ENCODE measurements around the gene ZNF275.
A peak's percentile ranks its signal among the peaks of the same experiment; 100 is the strongest.

Gene ZNF275

GRCh38 chrX:153334654-153335295 lies 822 bp downstream of the ZNF275 start:
- Mint-ChIP-seq H3K36me3 (ENCODE audit: low read depth) (peaks cover 18% of the 10 kb centered on the region), H3K27ac (peak overlapping the region; percentile 80), H3K4me1 (ENCODE audit: low read depth) (peaks cover 18% of the 10 kb centered on the region), H3K4me3 (peak overlapping the region; percentile 76), H3K27me3 (peaks cover 7% of the 10 kb centered on the region), H3K9me3 (no peaks in the 10 kb centered on the region)
- intact Hi-C loops (cut with micrococcal nuclease): no loop called here

- Mint-ChIP-seq H3K9me3 (no peaks in the 10 kb centered on the region), H3K27ac (no peak overlapping the region), H3K36me3 (ENCODE audit: low read depth) (peaks cover 34% of the 10 kb centered on the region), H3K4me3 (no peak overlapping the region), H3K4me1 (ENCODE audit: low read depth) (peaks cover 18% of the 10 kb centered on the region), H3K27me3 (peaks cover 2% of the 10 kb centered on the region)
- intact Hi-C loops (cut with micrococcal nuclease): no loop called here
These were observed 2.4 kb downstream of the ZNF275 start for GRCh38 chrX:153336121-153336894.

DNA sequence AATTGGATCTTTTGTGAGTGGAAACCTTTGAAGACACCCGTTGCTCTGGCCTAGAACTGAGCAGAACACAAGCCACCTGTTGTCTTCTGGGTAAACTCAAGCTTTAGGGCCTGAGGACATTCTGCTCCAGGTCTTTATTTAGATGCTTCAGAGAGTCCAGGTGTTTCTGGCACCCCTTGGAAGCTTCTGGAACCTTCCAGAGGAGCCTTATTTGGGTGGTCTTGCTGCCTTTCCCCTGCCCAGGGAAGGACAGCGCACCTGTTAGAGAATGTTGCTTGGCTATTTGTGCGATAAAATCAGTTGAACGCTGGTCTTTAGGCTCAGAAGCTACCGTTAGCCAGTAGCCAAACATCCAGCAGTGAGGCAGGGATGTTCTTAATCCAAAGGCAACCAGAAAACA lies 3.0 kb downstream of the ZNF275 start:
- intact Hi-C loops (cut with micrococcal nuclease): no loop called here
- no peak overlapping the region for H3K4me3 Mint-ChIP-seq

GRCh38 chrX:153338836-153339235 lies 4.9 kb downstream of the ZNF275 start:
- Mint-ChIP-seq H3K27me3 (no peaks in the 10 kb centered on the region), H3K4me3 (no peak overlapping the region), H3K27ac (no peak overlapping the region), H3K36me3 (ENCODE audit: low read depth) (peaks cover 55% of the 10 kb centered on the region), H3K9me3 (no peaks in the 10 kb centered on the region), H3K4me1 (ENCODE audit: low read depth) (peaks cover 15% of the 10 kb centered on the region)
- intact Hi-C loops (cut with micrococcal nuclease): no loop called here

More for the DNA sequence above, 3.0 kb downstream of the ZNF275 start:
- Mint-ChIP-seq H3K36me3 (ENCODE audit: low read depth) (peaks cover 40% of the 10 kb centered on the region), H3K27ac (no peak overlapping the region), H3K9me3 (no peaks in the 10 kb centered on the region), H3K27me3 (peaks cover 2% of the 10 kb centered on the region), H3K4me1 (ENCODE audit: low read depth) (peaks cover 18% of the 10 kb centered on the region)

DNA sequence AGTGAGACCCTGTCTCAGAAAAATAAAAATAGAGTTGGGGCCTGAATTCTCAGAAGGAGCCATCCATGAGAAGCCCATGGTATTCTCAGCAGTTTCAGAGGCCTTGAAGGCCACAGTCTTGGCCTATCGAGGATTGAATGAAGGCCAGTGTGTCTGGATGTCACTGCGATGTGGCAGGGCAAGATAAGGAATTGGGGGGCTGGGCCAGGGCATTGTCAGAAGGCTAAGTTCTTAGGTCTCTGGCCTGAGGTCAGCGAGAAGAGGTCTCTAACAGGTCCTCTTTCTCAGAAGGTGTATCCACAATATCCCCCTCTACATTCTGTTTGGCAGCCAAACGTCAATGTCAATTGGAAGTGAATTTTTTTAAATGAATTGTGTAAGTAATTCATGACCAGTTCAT lies 5.7 kb downstream of the ZNF275 start:
- Mint-ChIP-seq H3K4me1 (ENCODE audit: low read depth) (peaks cover 13% of the 10 kb centered on the region), H3K27me3 (no peaks in the 10 kb centered on the region), H3K9me3 (no peaks in the 10 kb centered on the region), H3K4me3 (no peak overlapping the region), H3K36me3 (ENCODE audit: low read depth) (peaks cover 63% of the 10 kb centered on the region), H3K27ac (no peak overlapping the region)
- intact Hi-C loops (cut with micrococcal nuclease): no loop called here

- Mint-ChIP-seq H3K9me3 (no peaks in the 10 kb centered on the region), H3K4me1 (ENCODE audit: low read depth) (peaks cover 13% of the 10 kb centered on the region), H3K36me3 (ENCODE audit: low read depth) (peaks cover 68% of the 10 kb centered on the region), H3K27ac (no peak overlapping the region), H3K4me3 (no peak overlapping the region), H3K27me3 (no peaks in the 10 kb centered on the region)
- intact Hi-C loops (cut with micrococcal nuclease): no loop called here
These were observed 6.2 kb downstream of the ZNF275 start for GRCh38 chrX:153340111-153340510.

DNA sequence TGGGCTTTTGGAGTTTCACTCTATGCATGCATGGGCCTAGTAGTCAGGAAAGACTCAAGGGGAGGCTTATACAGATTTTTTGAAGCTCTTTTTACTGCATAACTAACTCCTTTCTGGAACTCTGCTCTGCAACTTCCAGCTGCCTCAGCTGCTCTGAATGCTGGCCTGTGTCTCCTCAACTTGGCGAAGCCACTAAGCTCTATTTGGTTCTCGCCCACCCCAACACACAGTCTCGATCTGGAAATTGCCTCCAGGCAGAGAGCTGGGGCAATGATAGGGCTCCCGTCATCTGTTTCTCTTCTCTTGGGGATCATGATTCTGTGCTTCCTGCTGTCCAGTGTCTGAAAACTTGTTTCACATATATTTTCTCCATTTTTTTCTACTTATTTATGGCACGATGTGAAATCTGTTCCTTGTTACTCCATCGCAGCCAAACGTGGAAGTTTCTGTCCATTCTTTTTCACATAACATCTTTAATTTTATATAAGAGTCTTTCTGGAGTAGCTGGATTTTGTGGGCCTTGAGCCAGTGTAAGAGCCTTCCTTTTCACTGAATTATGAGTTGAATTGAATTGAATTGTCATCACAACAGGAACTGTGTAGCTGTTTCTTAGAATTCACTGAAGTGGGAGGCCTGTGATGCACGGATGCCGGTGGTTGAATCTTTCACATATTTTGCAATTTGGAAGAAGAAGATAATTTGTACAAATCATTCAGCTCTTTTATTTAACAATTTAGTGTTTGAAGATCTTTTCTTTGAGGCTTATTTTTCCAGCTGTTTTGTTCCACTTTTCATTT lies 9.0 kb downstream of the ZNF275 start:
- Mint-ChIP-seq H3K4me1 (ENCODE audit: low read depth) (peaks cover 13% of the 10 kb centered on the region), H3K36me3 (ENCODE audit: low read depth) (peaks cover 94% of the 10 kb centered on the region), H3K27ac (no peak overlapping the region), H3K27me3 (no peaks in the 10 kb centered on the region), H3K9me3 (no peaks in the 10 kb centered on the region), H3K4me3 (no peak overlapping the region)
- intact Hi-C loops (cut with micrococcal nuclease): no loop called here

DNA sequence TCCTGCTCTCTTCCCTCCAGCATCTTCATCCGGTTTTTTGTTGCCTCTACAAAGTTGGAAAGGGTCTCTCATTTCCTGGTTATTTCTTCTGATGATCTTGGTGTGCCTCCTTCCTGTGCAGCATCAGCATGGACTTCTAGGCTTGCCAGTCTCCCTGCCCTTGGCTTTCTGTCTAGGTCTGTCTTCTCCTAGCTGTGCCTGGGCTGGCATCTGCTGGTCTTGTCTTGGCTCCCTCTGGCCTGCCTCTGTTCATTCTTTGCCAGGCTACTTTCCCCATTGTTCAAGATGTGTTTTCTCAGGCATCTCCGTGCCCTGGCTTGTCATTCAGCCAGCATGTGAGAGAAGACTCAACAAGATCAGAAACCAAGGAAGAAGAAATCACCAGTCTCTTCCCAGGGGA lies 9.7 kb downstream of the ZNF275 start:
- H3K4me1 Mint-ChIP-seq (ENCODE audit: low read depth): peaks cover 6% of the 10 kb centered on the region
- H3K4me3 Mint-ChIP-seq: no peak overlapping the region
- H3K36me3 Mint-ChIP-seq (ENCODE audit: low read depth): peaks cover 94% of the 10 kb centered on the region
- H3K9me3 Mint-ChIP-seq: no peaks in the 10 kb centered on the region
- H3K27ac Mint-ChIP-seq: no peak overlapping the region
- intact Hi-C loops (cut with micrococcal nuclease): no loop called here
- H3K27me3 Mint-ChIP-seq: no peaks in the 10 kb centered on the region

DNA sequence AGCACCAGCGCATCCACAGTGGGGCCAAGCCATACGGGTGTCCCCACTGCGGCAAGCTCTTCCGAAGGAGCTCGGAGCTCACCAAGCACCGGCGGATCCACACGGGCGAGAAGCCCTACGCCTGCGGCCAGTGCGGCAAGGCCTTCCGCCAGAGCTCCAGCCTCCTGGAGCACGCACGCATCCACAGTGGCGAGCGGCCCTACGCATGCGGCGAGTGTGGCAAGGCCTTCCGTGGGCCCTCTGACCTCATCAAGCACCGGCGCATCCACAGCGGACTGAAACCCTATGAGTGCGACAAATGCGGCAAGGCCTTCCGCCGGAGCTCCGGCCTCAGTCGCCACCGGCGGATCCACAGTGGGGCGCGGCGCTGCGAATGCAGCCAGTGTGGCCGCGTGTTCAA lies 13.6 kb downstream of the ZNF275 start:
- no peaks in the 10 kb centered on the region for H3K4me1 Mint-ChIP-seq (ENCODE audit: low read depth)
- peaks cover 72% of the 10 kb centered on the region for H3K36me3 Mint-ChIP-seq (ENCODE audit: low read depth)
- H3K27ac Mint-ChIP-seq: no peak overlapping the region
- no peak overlapping the region for H3K4me3 Mint-ChIP-seq
- H3K27me3 Mint-ChIP-seq: no peaks in the 10 kb centered on the region
- no peaks in the 10 kb centered on the region for H3K9me3 Mint-ChIP-seq
- intact Hi-C loops (cut with micrococcal nuclease): no loop called here

DNA sequence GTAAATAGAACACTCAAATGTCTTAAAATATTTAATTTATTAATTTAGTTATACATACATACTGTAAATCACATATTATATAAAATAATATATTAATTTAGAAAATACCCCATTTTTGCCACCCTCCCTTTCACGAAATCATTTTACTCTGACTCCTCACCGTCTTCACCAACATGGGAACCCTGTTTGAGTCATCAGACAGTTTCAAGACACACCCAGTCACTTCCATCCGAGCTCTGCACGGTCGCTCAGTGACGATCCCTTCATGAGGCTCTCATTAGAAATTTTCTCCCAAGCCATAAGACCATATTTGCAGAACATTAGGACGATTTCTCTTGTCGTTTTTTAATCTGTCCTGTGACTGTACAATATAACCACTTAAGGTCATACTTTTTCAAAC lies 14.5 kb downstream of the ZNF275 start:
- no peak overlapping the region for H3K4me3 Mint-ChIP-seq
- intact Hi-C loops (cut with micrococcal nuclease): no loop called here
- no peaks in the 10 kb centered on the region for H3K9me3 Mint-ChIP-seq
- H3K4me1 Mint-ChIP-seq (ENCODE audit: low read depth): no peaks in the 10 kb centered on the region
- no peak overlapping the region for H3K27ac Mint-ChIP-seq
- H3K36me3 Mint-ChIP-seq (ENCODE audit: low read depth): peaks cover 65% of the 10 kb centered on the region
- no peaks in the 10 kb centered on the region for H3K27me3 Mint-ChIP-seq

DNA sequence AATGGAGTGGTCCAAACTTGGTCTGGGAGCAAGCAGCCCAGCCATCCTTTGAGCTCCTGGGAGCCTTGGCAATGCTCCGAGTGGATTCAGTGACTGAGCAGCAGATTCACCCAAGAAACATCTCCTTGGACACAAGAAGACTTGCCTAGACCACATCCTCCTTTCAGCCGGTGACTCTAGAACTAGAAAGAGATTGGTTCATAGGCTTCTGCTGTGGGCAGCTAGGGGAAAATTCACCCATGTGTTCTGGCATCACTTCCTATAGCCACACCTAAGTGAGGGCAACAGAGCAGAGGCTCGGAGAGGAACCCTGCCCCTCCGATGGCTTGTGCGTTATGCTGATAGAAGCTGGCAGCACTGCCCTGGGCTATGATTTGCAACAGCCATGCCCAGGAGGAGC lies 16.0 kb downstream of the ZNF275 start:
- Mint-ChIP-seq H3K27ac (no peak overlapping the region), H3K27me3 (no peaks in the 10 kb centered on the region), H3K9me3 (no peaks in the 10 kb centered on the region), H3K4me3 (no peak overlapping the region), H3K36me3 (ENCODE audit: low read depth) (peaks cover 49% of the 10 kb centered on the region), H3K4me1 (ENCODE audit: low read depth) (no peaks in the 10 kb centered on the region)
- intact Hi-C loops (cut with micrococcal nuclease): no loop called here

DNA sequence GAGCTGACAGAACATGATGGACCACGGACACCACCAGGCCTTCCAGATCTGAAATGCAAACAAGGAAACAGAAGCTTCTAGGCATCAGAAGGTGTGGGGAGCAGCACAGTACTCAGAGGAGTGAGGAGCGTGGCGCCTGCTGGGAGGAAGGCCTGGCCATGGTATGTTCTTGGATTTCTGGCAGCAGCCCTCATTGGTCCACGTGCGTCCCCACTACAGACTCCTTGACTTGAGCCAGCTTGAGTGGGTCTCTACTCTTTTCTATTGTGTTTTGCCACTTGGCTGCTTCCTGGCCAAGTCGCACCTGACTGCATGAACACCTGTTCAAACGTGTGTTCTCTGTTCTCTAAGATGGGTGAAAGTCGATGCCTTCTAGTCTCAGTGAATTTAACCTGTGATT lies 18.0 kb downstream of the ZNF275 start:
- Mint-ChIP-seq H3K27me3 (no peaks in the 10 kb centered on the region), H3K27ac (no peak overlapping the region), H3K4me3 (no peak overlapping the region), H3K4me1 (ENCODE audit: low read depth) (no peaks in the 10 kb centered on the region), H3K9me3 (no peaks in the 10 kb centered on the region), H3K36me3 (ENCODE audit: low read depth) (peaks cover 29% of the 10 kb centered on the region)
- intact Hi-C loops (cut with micrococcal nuclease): no loop called here

- H3K4me3 Mint-ChIP-seq: no peak overlapping the region
- H3K36me3 Mint-ChIP-seq (ENCODE audit: low read depth): peaks cover 20% of the 10 kb centered on the region
- H3K27me3 Mint-ChIP-seq: no peaks in the 10 kb centered on the region
- intact Hi-C loops (cut with micrococcal nuclease): no loop called here
- no peaks in the 10 kb centered on the region for H3K4me1 Mint-ChIP-seq (ENCODE audit: low read depth)
- no peak overlapping the region for H3K27ac Mint-ChIP-seq
- no peaks in the 10 kb centered on the region for H3K9me3 Mint-ChIP-seq
These were observed 18.9 kb downstream of the ZNF275 start for GRCh38 chrX:153352858-153353257.

DNA sequence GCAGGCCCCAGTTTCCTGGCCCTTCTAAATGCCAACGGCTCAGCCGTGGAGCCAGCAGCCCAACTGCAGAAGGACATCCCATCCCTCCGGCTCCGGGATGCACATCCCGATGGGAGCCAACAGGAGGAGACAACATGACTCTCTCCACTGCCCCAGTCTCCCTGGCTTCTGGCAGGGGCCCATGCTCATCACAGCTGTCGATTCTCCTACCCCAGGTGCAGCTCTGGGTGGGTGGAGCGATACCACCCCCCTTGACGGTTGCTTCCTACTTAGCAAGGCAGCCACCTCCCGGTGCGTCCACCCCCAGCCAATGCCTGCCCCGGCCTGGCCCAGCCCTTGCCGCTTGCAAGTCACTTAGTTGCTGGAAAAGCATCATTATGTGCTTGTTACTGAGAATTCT lies 19.5 kb downstream of the ZNF275 start:
- H3K4me3 Mint-ChIP-seq: no peak overlapping the region
- intact Hi-C loops (cut with micrococcal nuclease): no loop called here
- H3K9me3 Mint-ChIP-seq: peaks cover 1% of the 10 kb centered on the region

More for the DNA sequence above, 19.5 kb downstream of the ZNF275 start:
- Mint-ChIP-seq H3K27ac (no peak overlapping the region), H3K36me3 (ENCODE audit: low read depth) (peaks cover 15% of the 10 kb centered on the region), H3K27me3 (no peaks in the 10 kb centered on the region), H3K4me1 (ENCODE audit: low read depth) (no peaks in the 10 kb centered on the region)

Data from dendritic cell treated with granulocyte-macrophage colony-stimulating factor and Interleukin-4, amounts not matched to agents 40 ng/mL and 50 ng/mL, for 4 days (primary cell).